Skin of body (tissue), 2 donors: Measurements from ENCODE around the gene INTS4. TPM values are rescaled to one million over a fixed set of nuclear protein-coding genes. Genes with fewer than 3 reads are reported as not detected.
"Not testable (repeated sequence)": the region's sequence is repeated elsewhere in the genome, so short reads cannot be mapped to it uniquely, and the experiment has no call there.

ENCODE experiments used
- DNase-seq: peaks from one replicate; lab custom pipeline; 2025; lab: John Stamatoyannopoulos, UW
- total RNA-seq: library from RNA; depleted of rRNA; stranded (reverse); fragments of >200 nt; gene quantifications from one replicate; pipeline ENCODE4 v1.2.3, GENCODE V29; 2014

Gene INTS4
- total RNA-seq, 1 donor from 2014 or later: 43.2 TPM

DNA sequence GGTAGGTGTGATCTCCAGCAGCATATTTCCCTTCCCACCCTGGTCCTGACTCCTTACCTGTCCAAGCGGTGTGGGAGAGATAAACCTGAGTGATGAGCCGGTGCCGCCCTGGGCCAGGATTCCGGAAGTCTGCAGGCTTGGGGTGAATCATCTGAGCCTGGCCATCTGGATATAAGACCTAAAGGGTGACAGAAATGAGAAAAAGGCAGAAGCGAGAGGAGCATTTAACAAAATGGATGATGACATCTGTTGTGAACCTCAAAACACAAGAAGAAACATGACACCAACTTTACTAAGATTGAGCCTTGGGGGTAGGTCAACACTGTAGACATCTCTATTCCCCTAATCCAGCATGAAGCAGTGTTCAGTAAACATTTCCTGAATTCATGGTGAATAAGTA, 110.7 kb downstream of the INTS4 start:
- no peak for DNase-seq

DNA sequence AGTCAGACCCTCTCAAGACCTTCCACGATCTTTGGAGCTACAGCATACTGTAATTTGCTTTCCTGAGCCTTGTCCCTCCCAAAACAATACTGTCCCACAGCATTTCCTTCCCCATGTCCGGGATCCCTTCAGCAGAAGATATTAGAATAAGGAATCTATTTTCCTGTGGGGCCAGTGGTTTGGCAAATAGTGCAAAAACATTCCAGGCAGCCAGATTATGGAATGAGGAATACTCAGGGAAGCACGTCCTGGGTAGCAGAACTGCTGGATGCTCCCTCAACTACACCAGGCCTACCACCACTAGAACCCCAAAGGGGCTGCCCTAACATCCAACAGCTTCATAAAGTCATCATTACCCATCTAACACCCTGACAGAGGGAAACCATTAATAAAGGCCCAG, 112.1 kb downstream of the INTS4 start:
- no peak for DNase-seq

- DNase-seq: no peak
Observed at GRCh38 chr11:77879218-77879617, 115.2 kb downstream of the INTS4 start.

GRCh38 chr11:77878247-77878646, 116.2 kb downstream of the INTS4 start:
- DNase-seq: not testable (repeated sequence)

DNA sequence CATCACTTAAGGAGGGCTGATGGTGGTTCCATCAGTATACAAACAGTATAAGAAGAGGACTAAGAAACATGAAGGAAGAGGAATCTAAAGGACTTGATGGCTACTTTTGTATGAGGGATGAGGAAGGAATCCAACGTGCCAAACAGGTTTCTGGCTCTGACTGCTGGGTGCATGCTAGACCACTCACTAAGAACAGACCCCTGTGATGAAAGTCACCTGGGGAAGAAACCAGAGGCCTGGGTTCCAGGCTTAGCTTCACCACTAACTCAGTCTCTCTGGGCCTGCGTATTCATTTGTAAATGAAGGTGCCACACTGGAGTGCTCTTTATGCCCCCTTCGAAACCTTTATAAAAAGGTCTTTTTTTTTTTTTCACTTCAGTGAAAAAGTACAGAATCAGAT, 118.4 kb downstream of the INTS4 start:
- DNase-seq: no peak

DNA sequence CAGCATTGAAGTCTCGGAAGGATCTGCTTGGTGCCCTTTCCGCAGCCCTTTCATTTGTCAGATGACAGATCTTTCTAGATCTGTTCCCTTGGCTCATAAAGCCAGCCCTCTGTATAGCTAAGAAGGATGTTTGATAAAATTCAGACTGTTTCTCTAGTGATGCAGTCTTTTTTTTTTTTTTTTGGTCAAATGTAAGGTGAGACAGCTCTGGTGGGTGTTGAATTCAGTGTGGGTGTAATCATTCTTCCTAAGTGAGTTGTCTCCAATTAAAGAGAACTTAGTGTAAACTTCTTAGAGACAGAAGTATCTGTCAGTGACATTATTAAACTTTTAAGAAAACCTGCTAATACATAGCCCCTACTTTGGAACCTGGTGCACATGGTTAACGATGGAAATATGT, 120.3 kb downstream of the INTS4 start:
- DNase-seq: no peak

DNA sequence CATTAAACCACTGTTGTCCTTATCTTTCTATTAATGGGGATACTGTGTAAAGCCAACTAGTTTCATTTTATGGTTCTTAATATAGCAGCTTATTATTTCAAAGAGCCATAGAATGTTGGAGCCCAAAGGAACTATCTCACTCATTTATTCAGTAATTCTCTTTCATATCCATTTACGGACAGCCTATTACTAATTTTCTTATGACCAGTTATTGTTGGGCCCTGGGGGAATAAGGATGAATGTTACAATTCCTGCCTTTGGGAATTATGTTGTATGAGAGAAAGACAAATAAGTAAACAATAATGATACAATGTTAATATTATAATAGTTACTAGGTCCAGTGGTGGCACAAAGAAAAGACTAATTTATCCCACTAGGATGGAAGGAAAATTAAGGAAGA, 121.1 kb downstream of the INTS4 start:
- no peak for DNase-seq

DNA sequence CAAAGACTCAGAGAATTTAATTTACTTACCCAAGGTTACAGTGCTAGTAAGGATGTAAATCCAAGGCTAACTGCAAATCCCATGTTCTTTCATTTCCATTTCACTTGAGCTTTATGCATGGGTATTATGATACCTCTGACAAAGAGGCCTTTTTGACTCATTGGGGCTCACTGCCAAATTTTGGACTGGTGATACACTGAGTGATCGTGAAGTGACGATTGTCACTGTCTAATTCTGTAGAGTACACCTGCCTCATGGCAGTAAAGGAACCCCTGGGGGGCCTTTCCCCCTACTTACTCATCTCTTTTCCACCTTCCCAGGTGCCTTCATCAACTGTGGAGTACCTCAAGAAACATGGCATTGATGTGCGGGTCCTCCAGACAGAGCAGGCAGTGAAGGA, 122.6 kb downstream of the INTS4 start:
- no peak for DNase-seq

- no peak for DNase-seq
Observed at GRCh38 chr11:77868744-77869143, 125.7 kb downstream of the INTS4 start.

- DNase-seq: no peak
Observed at GRCh38 chr11:77866336-77866735, 128.1 kb downstream of the INTS4 start.

GRCh38 chr11:77865805-77866204, 128.7 kb downstream of the INTS4 start:
- DNase-seq: no peak

DNA sequence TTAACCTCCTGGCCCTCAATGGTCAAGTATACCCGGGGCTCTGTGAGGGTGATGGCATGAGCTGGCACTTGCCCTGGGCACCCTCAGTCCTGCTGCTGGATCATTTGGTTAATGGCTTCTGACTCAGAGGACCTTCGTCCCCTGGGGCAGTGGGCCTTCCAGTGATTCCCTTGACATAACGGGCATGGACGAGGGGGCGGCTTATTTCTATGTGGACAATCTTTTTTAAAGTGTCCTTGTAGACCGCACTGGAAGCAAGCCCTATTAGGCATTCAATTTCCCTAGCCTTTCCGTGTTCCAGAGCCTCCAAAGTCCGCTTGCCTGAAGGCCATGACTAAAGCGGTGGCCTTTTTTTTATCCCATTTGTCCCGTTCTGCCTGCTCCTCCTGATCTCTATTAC, 133.0 kb downstream of the INTS4 start:
- not testable (repeated sequence) for DNase-seq

DNA sequence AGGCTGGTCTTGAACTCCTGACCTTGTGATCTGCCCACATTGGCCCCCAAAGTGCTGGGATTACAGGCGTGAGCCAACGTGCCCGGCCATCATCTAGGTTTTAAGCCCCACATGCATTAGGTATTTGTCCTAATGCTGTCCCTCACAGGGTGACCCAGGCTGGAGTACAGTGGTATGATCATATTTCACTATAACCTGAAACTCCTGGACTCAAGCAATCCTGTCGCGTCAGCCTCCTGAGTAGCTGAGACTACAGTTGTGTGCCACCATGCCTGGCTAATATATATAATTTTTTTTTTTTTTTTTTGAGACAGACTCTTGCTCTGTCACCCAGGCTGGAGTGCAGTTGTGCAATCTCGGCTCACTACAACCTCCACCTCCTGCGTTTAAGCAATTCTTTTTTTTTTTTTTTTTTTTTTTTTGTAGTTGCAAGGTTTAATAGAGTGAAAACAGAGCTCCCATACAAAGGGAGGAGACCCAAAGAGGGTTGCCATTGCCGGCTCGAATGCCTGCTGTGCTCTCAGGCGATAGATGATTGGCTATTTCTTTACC, 136.5 kb downstream of the INTS4 start:
- DNase-seq: not testable (repeated sequence)

GRCh38 chr11:77854838-77855237, 139.6 kb downstream of the INTS4 start:
- no peak for DNase-seq

DNA sequence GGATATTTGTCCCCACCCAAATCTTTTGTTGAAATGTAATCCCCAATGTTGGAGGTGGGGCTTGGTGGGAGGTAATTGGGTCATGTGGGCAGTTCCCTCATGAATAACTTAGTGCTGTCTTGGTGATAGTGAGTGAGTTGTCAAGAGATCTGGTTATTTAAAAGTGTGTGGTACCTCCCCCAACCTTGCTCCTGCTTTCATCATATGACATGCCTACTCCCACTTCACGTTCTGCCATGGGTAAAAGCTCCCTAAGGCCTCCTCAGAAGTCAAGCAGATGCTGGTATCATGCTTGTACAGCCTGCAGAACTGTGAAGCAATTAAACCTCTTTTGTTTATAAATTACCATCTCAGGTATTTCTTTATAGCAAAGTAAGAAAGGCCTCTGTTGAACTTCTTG, 143.0 kb downstream of the INTS4 start:
- DNase-seq: no peak

DNA sequence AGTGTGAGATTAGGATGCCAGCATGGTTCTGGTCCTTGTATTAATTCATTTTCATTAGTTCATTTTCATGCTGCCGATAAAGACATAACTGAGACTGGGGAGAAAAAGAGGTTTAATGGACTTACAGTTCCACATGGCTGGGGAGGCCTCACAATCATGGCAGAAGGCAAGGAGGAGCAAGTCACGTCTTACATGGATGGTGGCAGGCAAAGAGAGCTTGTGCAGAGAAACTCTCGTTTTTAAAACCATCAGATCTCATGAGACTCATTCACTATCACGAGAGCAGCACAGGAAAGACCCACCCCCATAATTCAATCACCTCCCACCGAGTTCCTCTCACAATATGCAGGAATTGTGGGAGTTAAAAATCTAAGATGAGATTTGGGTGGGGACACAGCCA, 150.8 kb downstream of the INTS4 start:
- DNase-seq: not testable (repeated sequence)

DNA sequence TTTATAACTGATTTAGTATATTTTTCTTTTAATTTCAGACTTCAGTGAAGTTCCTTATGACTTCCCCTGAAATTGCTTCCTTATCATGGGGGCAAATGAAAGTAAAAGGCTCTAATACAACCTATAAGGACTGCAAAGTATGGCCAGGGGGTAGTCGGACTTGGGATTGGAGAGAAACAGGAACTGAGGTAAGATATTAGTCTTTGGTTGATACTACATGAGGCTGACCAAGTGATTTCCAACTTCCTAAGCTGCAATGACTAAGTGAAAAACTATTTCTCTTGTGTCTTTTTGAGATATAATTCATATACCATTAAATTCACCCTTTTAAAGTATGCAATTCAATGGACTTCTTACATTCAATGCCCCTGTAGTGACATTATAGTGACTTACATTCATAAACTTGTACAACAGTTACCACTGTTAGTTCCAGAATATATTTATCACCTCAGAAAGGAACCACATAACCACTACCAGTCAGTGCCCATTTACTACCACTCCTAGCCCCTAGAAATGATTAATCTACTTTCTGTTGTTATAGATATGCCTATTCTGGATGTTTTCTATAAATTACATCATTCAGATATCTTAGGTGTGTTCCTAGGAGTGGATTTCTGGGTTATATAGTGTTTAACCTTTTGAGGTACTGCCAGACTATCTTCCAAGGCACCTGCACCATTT, 151.9 kb downstream of the INTS4 start:
- no peak for DNase-seq

DNA sequence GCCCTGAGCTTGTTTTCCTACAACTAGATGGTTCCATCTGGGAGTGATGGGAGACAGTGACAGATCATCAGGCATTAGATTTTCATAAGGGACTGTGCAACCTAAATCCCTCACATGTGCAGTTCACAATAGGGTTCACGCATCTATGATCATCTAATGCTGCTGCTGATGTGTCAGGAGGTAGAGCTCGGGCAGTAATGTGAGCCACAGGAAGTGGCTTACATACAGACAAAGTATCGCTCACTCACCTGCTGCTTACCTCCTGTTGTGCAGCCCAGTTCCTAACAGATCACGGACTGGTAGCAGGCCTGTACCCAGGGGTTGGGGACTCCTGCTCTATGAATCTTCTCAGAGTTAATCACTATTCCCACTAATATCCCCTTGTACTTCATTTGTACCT, 161.2 kb downstream of the INTS4 start:
- DNase-seq: no peak

DNA sequence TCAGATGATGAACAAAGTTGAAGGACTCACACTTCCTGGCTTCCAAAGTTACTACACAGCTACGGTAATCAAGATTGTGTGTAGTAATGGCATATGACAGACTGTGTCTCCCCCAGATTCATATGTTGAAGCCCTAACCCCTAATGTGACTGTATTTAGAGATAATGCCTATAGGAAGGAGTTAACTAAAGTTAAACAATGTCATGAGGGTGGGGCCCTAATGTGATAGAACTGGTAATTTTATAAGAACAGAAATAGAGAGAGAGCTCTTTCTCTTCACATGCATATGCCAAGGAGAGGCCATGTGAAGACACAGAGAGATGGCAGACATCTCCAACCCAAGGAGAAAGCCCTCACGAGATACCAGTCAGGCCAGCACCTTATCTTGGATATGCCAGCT, 165.5 kb downstream of the INTS4 start:
- no peak for DNase-seq
